HepG2 (cell line): ENCODE measurements around the gene TMEM255B. TPM values are rescaled to one million over a fixed set of nuclear protein-coding genes. Genes with fewer than 3 reads are reported as not detected.
A peak's percentile ranks its signal among the peaks of the same experiment; 100 is the strongest.

ENCODE experiments used
- ATAC-seq: fragments of 200-7000 bp; cut with Tn5 transposase; 3 replicates; pipeline ENCODE4 v1.9.1; 2020; ENCODE audit warnings: mild to moderate bottlenecking, moderate library complexity
- BruUV-seq: library from RNA; stranded (reverse); fragments of 400-500 nt; replicated peaks from 2 replicates; lab custom pipeline; 2021; lab: Mats Ljungman, UMichigan
- CTCF ChIA-PET: fragments of 300-600 bp; formaldehyde crosslinking; extraction: SDS; loops from one replicate; lab custom pipeline; 2021; ENCODE audit warnings: low total read pairs, inconsistent platforms, low intra/inter-chr PET ratio; lab: Yijun Ruan, JAX
- POLR2A ChIA-PET: fragments of 350-600 bp; sonication (Branson Sonifier 250); formaldehyde crosslinking; loops from one replicate; lab custom pipeline; 2020; ENCODE audit warnings: antibody characterized with exemption, inconsistent platforms; lab: Yijun Ruan, JAX
- DNase-seq: peaks from one replicate; pipeline ENCODE4 v3.0.0-alpha.2; 2015; ENCODE audit warnings: low spot score
- FAIRE-seq: peaks from 3 replicates; lab custom pipeline; 2011; peaks lifted over from hg19 to GRCh38; lab: Jason Lieb, UNC
- H2AFZ ChIP-seq: one replicate; pipeline ENCODE4 v1.6.1; 2011; ENCODE audit warnings: low read length, inconsistent platforms
- H3K27ac ChIP-seq: fragments of 300-600 bp; 3 replicates; pipeline ENCODE4 v1.8.0; 2011; ENCODE audit warnings: mixed run types, mild to moderate bottlenecking, mixed read lengths, low read length, inconsistent platforms; ENCODE audit not compliant: insufficient read depth; ENCODE audit errors: extremely low read length
- H3K27me3 ChIP-seq, 2 experiments: fragments of 200-600 bp in 1 of 2; 2 replicates in 1 of 2; 3 replicates in 1 of 2; pipeline versions ENCODE4 v1.6.0 to v1.8.0; 2011; ENCODE audit warnings: low read length in 2 of 2, mild to moderate bottlenecking in 2 of 2, moderate library complexity in 2 of 2, inconsistent platforms in 1 of 2; ENCODE audit not compliant: insufficient read depth in 2 of 2, control insufficient read depth in 1 of 2
- H3K36me3 ChIP-seq, 2 experiments: fragments of 200-600 bp in 1 of 2; replicated peaks in 1 of 2; 2 replicates in 1 of 2; 3 replicates in 1 of 2; pipeline versions ENCODE4 v1.5.1 to v1.8.0; 2011; ENCODE audit warnings: low read length in 2 of 2, inconsistent platforms in 1 of 2; ENCODE audit not compliant: insufficient read depth in 2 of 2, control insufficient read depth in 1 of 2
- H3K4me1 ChIP-seq: 2 replicates; pipeline ENCODE4 v1.5.1; 2012; ENCODE audit warnings: low read length, inconsistent platforms; ENCODE audit not compliant: insufficient read depth
- H3K4me2 ChIP-seq: 2 replicates; pipeline ENCODE4 v1.6.0; 2011; ENCODE audit warnings: low read depth, low read length, inconsistent platforms
- H3K4me3 ChIP-seq, 3 experiments: fragments of 200-600 bp in 1 of 3; sonication (generic), shearing (Covaris generic) in 1 of 3; replicated peaks in 1 of 3; 2 replicates each; pipeline ENCODE4 v1.5.1; 2011 to 2016; ENCODE audit warnings: low read length in 3 of 3, inconsistent platforms in 2 of 3, low read depth in 2 of 3, mild to moderate bottlenecking in 2 of 3, control low read depth in 1 of 3, mixed read lengths in 1 of 3; ENCODE audit not compliant: insufficient read depth in 1 of 3
- H3K79me2 ChIP-seq: one replicate; pipeline ENCODE4 v1.6.1; 2011; ENCODE audit warnings: low read length, inconsistent platforms; ENCODE audit not compliant: insufficient read depth
- H3K9ac ChIP-seq: 2 replicates; pipeline ENCODE4 v1.6.0; 2011; ENCODE audit warnings: mild to moderate bottlenecking, low read depth, low read length, inconsistent platforms; ENCODE audit not compliant: insufficient read depth
- H3K9me3 ChIP-seq: 2 replicates; pipeline ENCODE4 v1.5.1; 2012; ENCODE audit warnings: mild to moderate bottlenecking, low read length
- H4K20me1 ChIP-seq: 2 replicates; pipeline ENCODE4 v1.6.0; 2011; ENCODE audit warnings: inconsistent platforms, mild to moderate bottlenecking, low read length, moderate library complexity; ENCODE audit not compliant: insufficient read depth
- ADNP ChIP-seq: sonication (generic); formaldehyde crosslinking; IDR thresholded peaks from 2 replicates; pipeline ENCODE4 v1.4.0; 2020; ENCODE audit warnings: missing genetic modification reagents
- ATF7 ChIP-seq, 2 experiments: fragments of 450-650 bp in 1 of 2; sonication (generic) in 1 of 2; formaldehyde crosslinking in 1 of 2; IDR thresholded peaks; 2 replicates each; pipeline versions ENCODE4 v1.4.0 to v1.6.1; 2016 to 2020; ENCODE audit warnings: antibody characterized with exemption in 1 of 2, mild to moderate bottlenecking in 1 of 2, missing genetic modification reagents in 1 of 2
- FOXA1 ChIP-seq, 2 experiments: fragments of 450-650 bp in 1 of 2; sonication (generic) in 1 of 2; formaldehyde crosslinking in 1 of 2; IDR thresholded peaks; 2 replicates each; pipeline versions ENCODE4 v1.4.0 to v1.6.1; 2016 to 2020; ENCODE audit warnings: missing genetic modification reagents in 1 of 2
- GABPB1 ChIP-seq: IDR thresholded peaks from 2 replicates; pipeline ENCODE4 v1.6.1; 2016; ENCODE audit warnings: mild to moderate bottlenecking, missing genetic modification reagents, moderate library complexity, missing compliant biosample characterization
- KDM3A ChIP-seq: IDR thresholded peaks from 2 replicates; pipeline ENCODE4 v1.6.1; 2018; ENCODE audit warnings: low read depth, missing compliant biosample characterization
- NR2F6 ChIP-seq, 2 experiments: IDR thresholded peaks; 2 replicates each; pipeline ENCODE4 v1.6.1; 2016; ENCODE audit warnings: antibody characterized with exemption in 1 of 2, mild to moderate bottlenecking in 1 of 2
- ZNF615 ChIP-seq: sonication (generic); formaldehyde crosslinking; IDR thresholded peaks from 2 replicates; pipeline ENCODE4 v1.5.0; 2020; ENCODE audit warnings: mild to moderate bottlenecking, missing genetic modification reagents, borderline replicate concordance
- ZNF713 ChIP-seq: sonication (generic); formaldehyde crosslinking; IDR thresholded peaks from 2 replicates; pipeline ENCODE4 v1.4.0; 2020; ENCODE audit warnings: mild to moderate bottlenecking, missing genetic modification reagents
- WGBS: methylation state at CpG from one replicate; pipeline ENCODE4 v1.1.6; 2017; ENCODE audit warnings: low lambda C conversion rate; 5-methylcytosine and 5-hydroxymethylcytosine counted together
- in situ Hi-C: cut with HindIII; loops from 2 replicates; pipeline ENCODE4 v1.10.0; 2017; ENCODE audit warnings: low pct_unique_long_range_greater_than_20kb; ENCODE audit not compliant: extremely low pct_ligation_motif_present
- intact Hi-C: fragments of 100-400 bp; cut with micrococcal nuclease; formaldehyde crosslinking; loops from one replicate; pipeline ENCODE4 v1.10.0; 2022; ENCODE audit not compliant: unreplicated experiment
- polyA plus RNA-seq, 8 experiments: library from polyadenylated mRNA; depleted of rRNA in 3 of 8; stranded (reverse) in 7 of 8; unstranded in 1 of 8; fragments of >200 nt; fragmentation: Illumina TruSeq in 4 of 8; extraction: Trizol in 4 of 8; gene quantifications; 2 replicates each; pipeline versions ENCODE4 v1.2.1 to v1.2.3, GENCODE V29; 2011 to 2016; ENCODE audit warnings: low read depth in 4 of 8, missing spikeins in 1 of 8, mixed read lengths in 1 of 8; ENCODE audit not compliant: insufficient read depth in 1 of 8
- total RNA-seq, 5 experiments: library from RNA; depleted of rRNA; stranded (reverse); fragments of >200 nt; fragmentation: Illumina TruSeq; extraction: Trizol; gene quantifications; 2 replicates each; pipeline ENCODE4 v1.2.3, GENCODE V29; 2016; ENCODE audit warnings: low read depth in 1 of 5
- TF ChIP-seq, protein P1 (sequence below): IDR thresholded peaks from 2 replicates; pipeline ENCODE4 v1.6.1; 2016; ENCODE audit warnings: mild to moderate bottlenecking, missing biosample characterization, missing genetic modification reagents

The TMEM255B gene
- total and polyA plus RNA-seq, 2 of the 13 experiments (the other 11 are each of a cell fraction or from before 2014, with no cell fraction given) = not detected

DNA sequence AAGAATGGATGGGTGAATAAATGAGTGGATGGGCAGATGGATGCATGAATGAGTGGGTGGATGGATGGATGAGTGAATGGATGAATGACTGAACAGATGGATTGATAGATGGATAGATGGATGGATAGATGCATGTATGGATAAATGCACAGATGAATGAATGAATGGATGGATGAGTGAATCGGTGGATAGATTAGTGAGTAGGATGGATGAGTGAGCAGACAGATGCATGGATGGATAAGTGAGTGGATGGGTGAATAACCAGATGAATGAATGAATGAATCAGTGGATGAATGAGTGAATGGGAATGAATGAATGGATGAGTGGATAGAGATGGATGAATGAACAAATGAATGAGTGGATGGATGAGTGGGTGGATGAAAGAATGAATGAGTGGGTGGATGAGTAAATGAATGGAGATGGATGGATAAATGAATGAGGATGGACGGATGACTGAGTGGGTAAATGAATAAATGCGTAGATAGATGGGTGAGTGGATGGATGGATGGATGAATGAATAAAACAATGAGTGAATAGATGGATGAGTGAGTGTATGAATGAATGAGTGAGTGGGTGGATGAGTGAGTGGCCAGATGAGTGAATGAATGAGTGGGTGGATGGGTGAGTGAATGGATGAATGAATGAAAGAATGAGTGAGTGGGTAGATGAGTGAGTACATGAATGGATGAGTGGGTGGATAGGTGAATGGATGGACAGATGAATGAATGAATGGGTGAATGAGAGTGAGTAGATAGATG, 91.9 kb downstream of the TMEM255B start:
- Histone ChIP-seq H3K36me3 (no peaks in the 10 kb centered on the region), H4K20me1 (no peaks in the 10 kb centered on the region), H3K9ac (no peak overlapping the region), H3K4me1 (peaks cover 24% of the 10 kb centered on the region), H3K4me3 (no peak overlapping the region), H3K27ac (no peak overlapping the region), H3K79me2 (no peaks in the 10 kb centered on the region), H3K27me3 (peaks cover 0 to 4% of the 10 kb centered on the region in 2 experiments; a peak in 1 of 5 replicates), H3K9me3 (no peaks in the 10 kb centered on the region), H2AFZ (no peak overlapping the region), H3K4me2 (no peak overlapping the region)
- FAIRE-seq = no peak
- no peak for DNase-seq
- peak; percentile 4; the same call in 1 of the 2 replicates for TF ChIP-seq ATF7 (IDR thresholded peaks at IDR 0.05)
- no peak for TF ChIP-seq ATF7 (CRISPR knock-in tag; IDR thresholded peaks at IDR 0.05)
- TF ChIP-seq FOXA1 (IDR thresholded peaks at IDR 0.05) = 0 out of 2 replicates have a peak, but pooled peaks have one; percentile 7
- no peak for TF ChIP-seq FOXA1 (CRISPR knock-in tag; IDR thresholded peaks at IDR 0.05)
- no peak for TF ChIP-seq GABPB1 (CRISPR knock-in tag)
- TF ChIP-seq ADNP (CRISPR knock-in tag) = no peak
- 84% methylated on average over 3 of the region's 3 CpGs for WGBS
- POLR2A ChIA-PET = no interaction called here
- no TSS peak for BruUV-seq
- in situ Hi-C loops = no loop called here
- CTCF ChIA-PET = no interaction called here
- ATAC-seq = no peak
- intact Hi-C loops = no loop called here

DNA sequence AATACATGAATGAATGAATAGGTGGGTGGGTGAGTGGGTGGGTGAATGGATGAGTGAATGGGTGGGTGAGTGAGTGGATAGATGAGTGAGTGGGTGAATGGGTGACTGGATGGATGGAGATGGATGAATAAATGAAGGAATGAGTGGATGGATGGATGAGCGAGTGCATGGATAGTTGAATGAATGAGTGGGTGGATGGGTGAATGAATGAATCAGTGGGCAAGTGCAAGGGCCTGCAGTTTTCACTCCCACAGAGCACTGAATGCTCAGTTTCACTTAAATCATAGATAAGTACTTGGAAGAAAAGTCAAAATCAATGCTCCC, 92.4 kb downstream of the TMEM255B start:
- no peak for FAIRE-seq
- H3K79me2 ChIP-seq = no peaks in the 10 kb centered on the region
- BruUV-seq = no TSS peak
- H3K9me3 ChIP-seq = no peaks in the 10 kb centered on the region
- in situ Hi-C loops = no loop called here
- no peak overlapping the region for H3K4me2 ChIP-seq
- no peak for ATAC-seq
- H3K27ac ChIP-seq = no peak overlapping the region
- 81% methylated on average over 1 of the region's 1 CpG for WGBS
- TF ChIP-seq NR2F6 (IDR thresholded peaks at IDR 0.05) = no peak
- TF ChIP-seq NR2F6 (CRISPR knock-in tag; IDR thresholded peaks at IDR 0.05) = no peak
- TF ChIP-seq KDM3A = no peak
- no peak for TF ChIP-seq ZNF615
- TF ChIP-seq, protein P1, sequence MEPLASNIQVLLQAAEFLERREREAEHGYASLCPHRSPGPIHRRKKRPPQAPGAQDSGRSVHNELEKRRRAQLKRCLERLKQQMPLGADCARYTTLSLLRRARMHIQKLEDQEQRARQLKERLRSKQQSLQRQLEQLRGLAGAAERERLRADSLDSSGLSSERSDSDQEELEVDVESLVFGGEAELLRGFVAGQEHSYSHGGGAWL (CRISPR knock-in tag) = no peak
- no peak for TF ChIP-seq ZNF713 (CRISPR knock-in tag)
- H3K36me3 ChIP-seq = no peaks in the 10 kb centered on the region
- no peak for DNase-seq
- no peaks in the 10 kb centered on the region for H4K20me1 ChIP-seq
- ChIA-PET CTCF (no interaction called here), POLR2A (no interaction called here)
- H2AFZ ChIP-seq = no peak overlapping the region
- H3K4me3 ChIP-seq = no peak overlapping the region
- H3K4me1 ChIP-seq = peaks cover 29% of the 10 kb centered on the region
- H3K9ac ChIP-seq = no peak overlapping the region
- intact Hi-C loops = no loop called here
- H3K27me3 ChIP-seq = peaks cover 0 to 4% of the 10 kb centered on the region in 2 experiments; a peak in 1 of 5 replicates
